Neural progenitor cell (in vitro differentiated cells): ENCODE data around the gene MAP6.

Experiments used
- CTCF ChIP-seq: fragments of 200-600 bp; sonication (generic); IDR thresholded peaks from 2 replicates; pipeline ENCODE4 v1.5.1; 2017; ENCODE audit warnings: antibody characterized with exemption, mild to moderate bottlenecking
- EZH2 ChIP-seq: fragments of 200-600 bp; sonication (generic); IDR thresholded peaks from 2 replicates; pipeline ENCODE4 v1.6.1; 2017; ENCODE audit warnings: antibody characterized with exemption, mild to moderate bottlenecking, moderate library complexity

DNA sequence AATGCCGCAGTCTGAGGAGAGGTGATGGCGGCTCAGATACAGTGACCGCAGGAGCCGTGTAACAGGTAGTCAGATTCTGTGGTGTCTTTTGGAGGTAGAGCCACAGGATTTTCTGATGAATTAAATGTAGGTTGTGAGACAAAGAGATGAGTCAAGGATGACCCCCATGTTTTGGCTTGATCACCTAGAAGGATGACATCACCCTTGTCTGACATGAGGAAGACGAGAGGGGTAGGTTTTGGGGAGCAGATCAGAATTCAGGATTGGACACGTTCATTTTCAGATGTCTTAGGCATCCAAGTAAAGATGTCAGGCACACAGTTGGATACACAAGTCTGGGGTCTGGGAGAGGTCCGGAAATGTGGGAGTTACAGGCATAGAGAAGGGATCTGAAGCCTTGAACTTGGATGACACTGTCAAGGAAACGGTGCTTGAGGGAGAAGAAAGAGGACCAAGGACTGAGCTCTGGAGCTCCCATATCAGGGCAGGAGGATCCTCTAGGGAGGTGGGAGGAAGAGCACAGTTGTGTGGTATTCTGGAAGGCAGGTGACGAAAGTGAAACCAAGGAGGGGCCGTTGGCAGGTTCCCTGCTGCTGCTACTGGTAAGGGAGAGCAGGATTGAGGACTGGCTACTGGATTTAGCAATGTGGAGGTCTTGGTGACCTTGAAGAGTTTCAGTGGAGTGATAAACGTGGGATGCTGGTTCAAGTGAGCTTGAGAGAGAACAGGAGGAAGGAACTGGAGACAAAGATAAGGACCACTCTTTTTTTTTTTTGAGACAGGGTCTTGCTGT lies 130.5 kb downstream of the MAP6 start:
- TF ChIP-seq CTCF (no peak), EZH2 (no peak)
